Measurements from ENCODE around the gene CMTM6.
A peak's percentile ranks its signal among the peaks of the same experiment; 100 is the strongest.
"Not testable (repeated sequence)": the region's sequence is repeated elsewhere in the genome, so short reads cannot be mapped to it uniquely, and the experiment has no call there.

Gene CMTM6

GRCh38 chr3:32466808-32467207 is 35.8 kb downstream of the CMTM6 start:
- not testable (repeated sequence) for DNase-seq (ENCODE audit: low spot score)

DNA sequence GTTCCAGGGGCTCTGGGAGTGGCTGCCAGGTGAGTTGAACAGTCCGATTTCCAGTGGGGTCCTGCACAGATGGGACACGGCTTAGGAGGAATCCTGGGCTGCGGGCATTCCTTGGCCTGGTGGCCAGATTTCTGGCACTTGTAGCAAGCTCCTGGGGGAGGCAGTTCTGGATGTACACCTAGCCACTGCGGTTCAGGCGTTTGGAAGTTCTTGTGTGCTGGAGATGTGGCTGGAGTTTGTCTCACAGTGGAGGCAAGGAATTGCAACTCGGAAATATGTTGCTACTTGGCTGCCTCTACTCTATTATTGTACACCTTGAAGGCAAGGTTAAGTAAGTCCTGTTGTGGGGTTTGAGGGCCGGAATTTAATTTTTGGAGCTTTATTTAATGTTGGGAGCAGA is 37.9 kb downstream of the CMTM6 start:
- DNase-seq (ENCODE audit: low spot score) = not testable (repeated sequence)

- not testable (repeated sequence) for DNase-seq (ENCODE audit: low spot score)
Observed at GRCh38 chr3:32463415-32463814, 39.2 kb downstream of the CMTM6 start.

- DNase-seq (ENCODE audit: low spot score) = not testable (repeated sequence)
Observed at GRCh38 chr3:32462191-32462986, 40.3 kb downstream of the CMTM6 start.

GRCh38 chr3:32460817-32461496 is 41.7 kb downstream of the CMTM6 start:
- DNase-seq (ENCODE audit: low spot score) = not testable (repeated sequence)

DNA sequence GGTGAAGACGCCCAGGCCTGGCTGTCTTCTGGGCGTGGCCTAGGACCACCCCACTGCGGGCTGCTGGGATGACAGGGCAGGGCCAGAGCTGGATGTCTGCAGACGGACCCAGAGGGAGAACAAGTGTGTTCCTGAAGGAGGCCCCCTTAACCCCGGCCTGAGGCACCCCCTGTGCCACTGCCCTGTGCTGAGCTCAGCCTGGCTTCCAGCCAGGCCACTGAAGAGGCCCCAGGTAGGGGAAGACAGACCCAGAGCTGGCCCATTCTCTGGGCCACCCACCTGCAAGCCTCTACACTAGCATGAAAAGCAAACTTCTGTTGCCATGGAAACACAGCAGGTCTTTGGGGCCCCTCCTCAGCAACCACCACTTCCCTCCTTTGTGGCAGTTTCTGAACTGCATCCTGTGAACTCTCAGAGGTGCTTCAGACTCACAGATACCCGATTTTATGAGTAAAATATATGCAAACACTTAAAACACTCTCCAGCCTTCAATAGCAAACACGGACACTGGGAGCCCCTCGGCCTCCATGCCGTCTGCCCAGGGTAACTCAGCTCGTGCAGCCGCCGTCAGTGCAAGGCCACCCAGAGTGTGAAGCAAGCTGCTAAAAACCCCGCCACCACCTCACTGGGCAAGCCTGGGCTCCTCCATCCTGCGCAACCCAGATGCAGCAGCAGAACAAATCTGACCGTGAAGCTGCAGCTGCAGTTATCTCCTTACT is 42.5 kb downstream of the CMTM6 start:
- no peak for DNase-seq (ENCODE audit: low spot score)

- DNase-seq (ENCODE audit: low spot score) = no peak
Observed at GRCh38 chr3:32459450-32459849, 43.2 kb downstream of the CMTM6 start.

- peak; percentile 52 for DNase-seq (ENCODE audit: low spot score)
Observed at GRCh38 chr3:32457971-32458471, 44.6 kb downstream of the CMTM6 start.

- no peak for DNase-seq (ENCODE audit: low spot score)
Observed at GRCh38 chr3:32456429-32457130, 46.1 kb downstream of the CMTM6 start.

DNA sequence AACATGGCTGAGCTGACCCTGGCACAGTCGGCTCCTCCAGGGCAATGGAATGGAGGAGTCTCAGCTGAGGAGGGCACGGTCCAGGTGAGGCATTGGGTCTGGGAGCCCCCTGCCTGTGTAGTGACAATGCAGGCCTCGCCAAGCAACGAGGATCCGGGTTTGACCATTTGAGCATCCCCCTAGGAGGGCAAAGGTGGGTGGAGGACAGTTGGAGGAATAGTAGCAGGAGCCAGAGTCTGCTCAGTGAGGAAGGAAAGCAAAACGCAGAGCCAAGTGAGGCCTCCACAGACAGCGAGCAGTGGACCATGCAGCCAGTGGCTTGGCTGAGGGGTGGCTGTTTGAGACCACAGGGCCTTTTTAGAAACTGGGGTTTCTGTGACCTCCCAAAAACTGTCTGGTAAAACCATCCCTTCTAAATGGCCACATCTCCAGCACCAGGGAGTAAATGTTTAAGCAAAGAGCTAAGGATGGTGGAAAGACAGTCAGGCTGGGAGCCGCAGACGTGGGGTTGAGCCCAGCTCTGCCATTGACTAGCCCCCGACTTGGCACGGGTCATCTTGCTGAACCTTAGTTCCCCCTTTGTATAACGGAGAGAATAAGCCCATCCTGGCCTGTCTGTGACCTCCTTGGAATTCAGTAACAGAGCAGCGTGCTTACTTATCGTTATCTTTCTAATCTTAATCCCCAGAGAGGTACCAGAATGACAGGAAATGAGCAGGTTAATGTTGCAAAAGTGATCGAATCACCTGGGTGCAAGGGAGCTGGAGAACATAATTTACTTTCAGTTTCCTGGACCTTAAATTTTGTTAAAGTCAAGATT is 46.8 kb downstream of the CMTM6 start:
- no peak for DNase-seq (ENCODE audit: low spot score)

DNA sequence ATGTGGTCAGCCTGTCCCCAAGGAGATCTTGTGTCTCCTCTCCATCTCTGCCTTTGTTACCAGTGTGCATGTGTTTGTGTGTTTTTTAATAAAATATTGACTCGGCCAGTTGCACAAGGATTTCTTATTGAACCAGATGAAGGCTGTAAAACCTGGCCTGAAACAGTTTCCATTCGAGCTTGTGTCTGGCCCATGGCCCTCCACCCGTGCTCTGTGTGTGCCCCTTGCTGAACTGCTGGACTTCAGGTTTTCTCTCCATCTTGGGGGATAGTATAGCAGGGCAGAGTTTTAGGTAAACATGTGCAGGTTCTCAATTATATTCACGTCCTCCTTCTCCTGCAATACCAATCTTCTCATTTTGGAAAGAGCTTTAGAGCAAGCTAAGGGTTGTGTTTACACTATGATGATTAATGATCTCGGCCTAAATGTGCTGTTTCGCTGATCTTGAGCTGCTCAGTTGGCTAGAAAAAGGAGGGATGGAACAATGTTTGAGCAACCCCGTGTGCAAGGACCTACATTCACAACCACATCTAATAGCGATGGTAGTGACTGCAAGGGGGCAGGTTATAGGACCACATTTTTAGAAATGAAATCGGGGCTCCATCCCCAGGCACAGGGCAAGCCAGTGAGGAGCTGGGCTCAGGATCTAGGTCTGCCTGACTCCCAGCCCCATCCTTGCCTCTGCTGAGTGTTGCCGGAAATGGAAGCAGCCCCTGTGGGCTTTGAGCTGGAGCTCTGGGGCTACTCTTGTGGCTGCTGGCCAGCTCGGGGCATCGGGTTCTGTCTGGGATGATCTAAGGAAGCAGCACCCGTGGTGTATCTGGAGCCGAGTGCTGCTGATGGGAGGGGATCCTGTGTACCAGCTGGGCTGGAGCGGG is 47.7 kb downstream of the CMTM6 start:
- no peak for DNase-seq (ENCODE audit: low spot score)

GRCh38 chr3:32454111-32454510 is 48.5 kb downstream of the CMTM6 start:
- DNase-seq (ENCODE audit: low spot score) = no peak

- DNase-seq (ENCODE audit: low spot score) = no peak
Observed at GRCh38 chr3:32453346-32453745, 49.3 kb downstream of the CMTM6 start.

- DNase-seq (ENCODE audit: low spot score) = no peak
Observed at GRCh38 chr3:32452009-32452408, 50.6 kb downstream of the CMTM6 start.

DNA sequence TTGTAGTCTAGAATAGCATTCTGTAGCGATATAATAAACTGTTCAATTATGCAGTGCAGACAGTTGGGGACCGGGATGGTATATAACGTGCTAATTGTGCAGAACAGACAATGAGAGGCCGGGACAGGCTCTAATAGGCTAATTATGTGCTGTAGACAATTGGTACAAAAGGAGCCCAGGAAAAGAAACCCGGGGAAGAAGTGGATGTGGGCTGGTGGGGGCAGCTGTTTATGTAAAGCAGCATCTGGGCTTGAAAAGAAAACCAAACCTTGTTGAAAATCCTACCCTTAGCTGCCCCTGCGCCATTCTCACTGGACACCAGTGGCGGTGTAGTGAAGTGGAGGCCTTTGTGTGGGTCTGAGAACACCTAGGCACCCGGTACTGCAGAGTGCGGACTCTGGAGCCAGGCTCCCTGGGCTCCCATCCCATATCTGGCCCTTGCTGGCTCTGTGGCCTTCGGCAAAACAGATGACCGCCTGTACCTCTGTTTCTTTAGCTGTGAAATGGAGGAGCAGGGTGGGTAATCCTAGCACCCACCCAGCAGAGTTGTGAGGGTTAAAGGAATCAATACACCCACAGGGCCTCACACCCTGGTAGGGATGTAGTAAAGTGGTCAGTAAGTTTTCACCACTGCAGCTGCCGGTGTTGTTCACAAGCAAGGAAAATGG is 51.5 kb downstream of the CMTM6 start:
- DNase-seq (ENCODE audit: low spot score) = no peak

DNA sequence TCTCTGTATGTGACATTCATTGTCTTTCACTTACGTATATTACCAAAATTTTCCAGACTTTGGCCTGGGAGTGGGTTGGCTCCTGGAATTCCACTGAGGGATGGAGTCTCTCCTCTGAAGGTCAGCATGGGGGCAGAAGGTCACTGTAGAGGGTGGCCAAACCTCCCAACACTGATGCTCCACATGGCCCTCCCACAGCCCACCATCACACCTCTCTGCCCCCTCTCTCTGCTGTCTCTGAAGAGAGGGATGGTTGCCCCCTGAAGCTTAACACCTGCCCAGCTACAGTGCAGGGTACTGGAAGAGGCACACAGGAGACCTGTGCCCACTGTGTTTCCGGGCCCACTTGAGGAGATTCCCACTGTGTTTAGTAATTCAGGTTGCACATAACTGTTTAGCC is 52.2 kb downstream of the CMTM6 start:
- DNase-seq (ENCODE audit: low spot score) = no peak

DNA sequence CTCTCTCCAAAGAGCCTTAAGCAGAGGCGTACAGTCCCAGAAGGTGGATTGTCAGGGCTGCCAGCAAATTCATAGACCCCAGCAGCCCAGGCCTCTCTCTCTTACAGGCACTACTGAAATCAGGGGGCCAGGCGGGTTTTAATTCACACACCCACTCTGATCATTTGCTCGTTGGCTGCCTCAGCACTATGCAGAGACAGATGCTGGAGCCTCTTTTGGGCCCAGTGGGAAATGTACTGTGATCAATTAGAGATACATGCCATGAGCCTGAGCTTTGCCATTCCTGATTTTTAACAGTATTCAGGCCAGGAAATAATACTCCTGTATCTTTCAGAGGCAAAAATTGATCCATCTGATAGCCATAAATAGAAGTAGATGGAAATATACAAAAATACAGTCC is 53.0 kb downstream of the CMTM6 start:
- DNase-seq (ENCODE audit: low spot score) = no peak

GRCh38 chr3:32448686-32449474 is 53.8 kb downstream of the CMTM6 start:
- peak; percentile 72 for DNase-seq (ENCODE audit: low spot score)
